Liver (tissue), 9 donors: ENCODE results near the gene FAM13A. TPM values are rescaled to one million over a fixed set of nuclear protein-coding genes. Genes with fewer than 3 reads are reported as not detected.

Experiments
- DNase-seq: peaks from one replicate; pipeline ENCODE4 v3.0.0-alpha.2; 2017; ENCODE audit warnings: low spot score
- H3K27ac ChIP-seq, 2 donors: one replicate each; pipeline ENCODE4 v1.7.0; 2013; ENCODE audit warnings: inconsistent platforms in 2 of 2, low read length in 2 of 2, control low read depth in 1 of 2, low read depth in 1 of 2, mild to moderate bottlenecking in 1 of 2
- H3K27me3 ChIP-seq, 4 donors: one replicate each; pipeline versions ENCODE4 v1.6.1 to v1.7.0; 2013; ENCODE audit warnings: low read length in 3 of 4, inconsistent platforms in 1 of 4, mild to moderate bottlenecking in 1 of 4, moderate library complexity in 1 of 4; ENCODE audit not compliant: control insufficient read depth in 4 of 4, insufficient read depth in 4 of 4
- H3K36me3 ChIP-seq, 4 donors: one replicate each; pipeline versions ENCODE4 v1.6.1 to v1.7.0; 2013; ENCODE audit warnings: low read length in 3 of 4, mild to moderate bottlenecking in 3 of 4, low read depth in 1 of 4, moderate library complexity in 1 of 4; ENCODE audit not compliant: control insufficient read depth in 4 of 4, insufficient read depth in 3 of 4
- H3K4me1 ChIP-seq, 4 donors: one replicate each; pipeline versions ENCODE4 v1.6.1 to v1.7.0; 2013; ENCODE audit warnings: low read length in 3 of 4, mild to moderate bottlenecking in 3 of 4, moderate library complexity in 1 of 4; ENCODE audit not compliant: control insufficient read depth in 4 of 4, insufficient read depth in 4 of 4
- H3K4me3 ChIP-seq, 3 donors: one replicate each; pipeline versions ENCODE4 v1.6.1 to v1.7.0; 2013; ENCODE audit warnings: low read length in 3 of 3, control low read depth in 1 of 3, low read depth in 1 of 3, mild to moderate bottlenecking in 1 of 3
- H3K9ac ChIP-seq, 2 donors: one replicate each; pipeline ENCODE4 v1.7.0; 2013; ENCODE audit warnings: low read length in 2 of 2, mild to moderate bottlenecking in 2 of 2, moderate library complexity in 2 of 2, control low read depth in 1 of 2, low read depth in 1 of 2
- H3K9me3 ChIP-seq, 4 donors: one replicate each; pipeline versions ENCODE4 v1.6.1 to v1.7.0; 2013; ENCODE audit warnings: low read length in 3 of 4; ENCODE audit not compliant: control insufficient read depth in 4 of 4
- EGR1 ChIP-seq, 2 donors: IDR thresholded peaks; 2 replicates each; pipeline ENCODE4 v1.6.1; 2016 to 2018; ENCODE audit warnings: antibody characterized with exemption in 2 of 2, low read depth in 2 of 2
- FOXA1 ChIP-seq: IDR thresholded peaks from 2 replicates; pipeline ENCODE4 v1.6.1; 2016; ENCODE audit warnings: antibody characterized with exemption
- FOXA2 ChIP-seq: IDR thresholded peaks from 2 replicates; pipeline ENCODE4 v1.6.1; 2016; ENCODE audit warnings: antibody characterized with exemption
- GABPA ChIP-seq, 2 donors: IDR thresholded peaks in 1 of 2; conservative IDR thresholded peaks in 1 of 2; 2 replicates each; pipeline ENCODE4 v1.6.1; 2016; ENCODE audit warnings: antibody characterized with exemption in 2 of 2, mild to moderate bottlenecking in 1 of 2, moderate library complexity in 1 of 2
- HNF4A ChIP-seq, 2 donors: conservative IDR thresholded peaks; 2 replicates each; pipeline ENCODE4 v1.6.1; 2016; ENCODE audit warnings: antibody characterized with exemption in 2 of 2, mild to moderate bottlenecking in 2 of 2
- HNF4G ChIP-seq: IDR thresholded peaks from 2 replicates; pipeline ENCODE4 v1.6.1; 2016; ENCODE audit warnings: antibody characterized with exemption
- JUND ChIP-seq, 2 donors: IDR thresholded peaks; 2 replicates each; pipeline ENCODE4 v1.6.1; 2016; ENCODE audit warnings: antibody characterized with exemption in 2 of 2
- NR2F2 ChIP-seq: IDR thresholded peaks from 2 replicates; pipeline ENCODE4 v1.6.1; 2016; ENCODE audit warnings: antibody characterized with exemption
- RAD21 ChIP-seq, 2 donors: IDR thresholded peaks; 2 replicates each; pipeline ENCODE4 v1.6.1; 2016; ENCODE audit warnings: antibody characterized with exemption in 2 of 2, mild to moderate bottlenecking in 2 of 2
- RXRA ChIP-seq, 2 donors: IDR thresholded peaks; 2 replicates each; pipeline ENCODE4 v1.6.1; 2017 to 2018; ENCODE audit warnings: antibody characterized with exemption in 2 of 2, mild to moderate bottlenecking in 1 of 2
- SP1 ChIP-seq: IDR thresholded peaks from 2 replicates; pipeline ENCODE4 v1.6.1; 2018; ENCODE audit warnings: antibody characterized with exemption, mild to moderate bottlenecking
- TAF1 ChIP-seq: conservative IDR thresholded peaks from 2 replicates; pipeline ENCODE4 v1.6.1; 2016; ENCODE audit warnings: antibody characterized with exemption, mild to moderate bottlenecking
- YY1 ChIP-seq: IDR thresholded peaks from 2 replicates; pipeline ENCODE4 v1.6.1; 2016; ENCODE audit warnings: antibody characterized with exemption, mild to moderate bottlenecking
- ZBTB33 ChIP-seq: IDR thresholded peaks from 2 replicates; pipeline ENCODE4 v1.6.1; 2016; ENCODE audit warnings: antibody characterized with exemption
- WGBS: extraction: QIAGEN DNeasy Blood & Tissue Kit; methylation state at CpG from one replicate; pipeline ENCODE4 v1.1.7; 2013; 5-methylcytosine and 5-hydroxymethylcytosine counted together
- polyA plus RNA-seq, 2 donors: library from polyadenylated mRNA; stranded (reverse) in 1 of 2; unstranded in 1 of 2; fragments of 200-250 nt in 1 of 2; fragments of >200 nt in 1 of 2; fragmentation: Nextera tagmentation in 1 of 2; extraction: Ambion mirVana in 1 of 2; gene quantifications; one replicate each; pipeline versions ENCODE4 v1.2.1 to v1.2.3, GENCODE V29; 2013 to 2015
- total RNA-seq, 2 donors: library from RNA; depleted of rRNA; stranded (reverse); fragments of >200 nt; gene quantifications; one replicate each; pipeline ENCODE4 v1.2.3, GENCODE V29; 2014
- TF ChIP-seq, protein P1 (sequence below): IDR thresholded peaks from 2 replicates; pipeline ENCODE4 v1.6.1; 2016; ENCODE audit warnings: antibody characterized with exemption, mild to moderate bottlenecking
- TF ChIP-seq, protein P2 (sequence below): IDR thresholded peaks from 2 replicates; pipeline ENCODE4 v1.6.1; 2016; ENCODE audit warnings: antibody characterized with exemption
- TF ChIP-seq, protein P3 (sequence below): IDR thresholded peaks from 2 replicates; pipeline ENCODE4 v1.6.1; 2016; ENCODE audit warnings: antibody characterized with exemption
- TF ChIP-seq, protein P4 (sequence below): fragments of 150-350 bp; IDR thresholded peaks from 2 replicates; pipeline ENCODE4 v1.5.1; 2017; ENCODE audit warnings: improper control_type of control experiment, low read depth, low read length; ENCODE audit not compliant: missing input control
- donor health status: healthy.
- donor health status: healthy.
- donor health status: healthy.
- donor health status: healthy.
- donor health status: healthy.

The FAM13A gene
- total and polyA plus RNA-seq, 4 donors = 14.9 to 52.9 (median 27.6) TPM

DNA sequence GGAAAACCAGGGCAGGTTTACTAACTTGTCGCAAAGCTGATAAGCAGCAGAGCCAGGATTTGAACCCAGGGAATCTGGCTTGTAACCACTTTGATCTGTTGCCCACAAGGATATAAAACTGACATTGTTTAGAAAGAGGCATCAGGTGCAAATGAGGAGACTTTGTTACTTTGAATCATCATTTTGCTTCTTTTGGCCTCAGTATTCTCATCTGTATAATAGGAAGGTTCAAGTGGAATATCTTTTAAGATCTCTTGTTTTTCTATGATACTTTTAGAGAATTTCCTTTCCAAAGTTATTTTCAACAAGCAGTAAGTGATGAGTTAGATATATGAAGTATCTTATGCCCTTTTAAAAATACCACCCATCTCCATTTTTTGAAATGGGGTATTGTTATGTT, 301.5 kb downstream of the FAM13A start:
- Histone ChIP-seq H3K4me1 (peaks cover 2 to 62% (median 46%) of the 10 kb centered on the region in 4 donors), H3K4me3 (peak overlapping the region in 1 of 3 donors; percentile 13), H3K9ac (peak overlapping the region in 1 of 2 donors; percentile 77), H3K27me3 (no peaks in the 10 kb centered on the region), H3K9me3 (no peaks in the 10 kb centered on the region), H3K27ac (peak overlapping the region; percentile 71 to 86), H3K36me3 (no peaks in the 10 kb centered on the region)
- no peak for DNase-seq
- TF ChIP-seq NR2F2 = no peak
- TF ChIP-seq SP1 = no peak
- no peak for TF ChIP-seq TAF1
- TF ChIP-seq, protein P1, sequence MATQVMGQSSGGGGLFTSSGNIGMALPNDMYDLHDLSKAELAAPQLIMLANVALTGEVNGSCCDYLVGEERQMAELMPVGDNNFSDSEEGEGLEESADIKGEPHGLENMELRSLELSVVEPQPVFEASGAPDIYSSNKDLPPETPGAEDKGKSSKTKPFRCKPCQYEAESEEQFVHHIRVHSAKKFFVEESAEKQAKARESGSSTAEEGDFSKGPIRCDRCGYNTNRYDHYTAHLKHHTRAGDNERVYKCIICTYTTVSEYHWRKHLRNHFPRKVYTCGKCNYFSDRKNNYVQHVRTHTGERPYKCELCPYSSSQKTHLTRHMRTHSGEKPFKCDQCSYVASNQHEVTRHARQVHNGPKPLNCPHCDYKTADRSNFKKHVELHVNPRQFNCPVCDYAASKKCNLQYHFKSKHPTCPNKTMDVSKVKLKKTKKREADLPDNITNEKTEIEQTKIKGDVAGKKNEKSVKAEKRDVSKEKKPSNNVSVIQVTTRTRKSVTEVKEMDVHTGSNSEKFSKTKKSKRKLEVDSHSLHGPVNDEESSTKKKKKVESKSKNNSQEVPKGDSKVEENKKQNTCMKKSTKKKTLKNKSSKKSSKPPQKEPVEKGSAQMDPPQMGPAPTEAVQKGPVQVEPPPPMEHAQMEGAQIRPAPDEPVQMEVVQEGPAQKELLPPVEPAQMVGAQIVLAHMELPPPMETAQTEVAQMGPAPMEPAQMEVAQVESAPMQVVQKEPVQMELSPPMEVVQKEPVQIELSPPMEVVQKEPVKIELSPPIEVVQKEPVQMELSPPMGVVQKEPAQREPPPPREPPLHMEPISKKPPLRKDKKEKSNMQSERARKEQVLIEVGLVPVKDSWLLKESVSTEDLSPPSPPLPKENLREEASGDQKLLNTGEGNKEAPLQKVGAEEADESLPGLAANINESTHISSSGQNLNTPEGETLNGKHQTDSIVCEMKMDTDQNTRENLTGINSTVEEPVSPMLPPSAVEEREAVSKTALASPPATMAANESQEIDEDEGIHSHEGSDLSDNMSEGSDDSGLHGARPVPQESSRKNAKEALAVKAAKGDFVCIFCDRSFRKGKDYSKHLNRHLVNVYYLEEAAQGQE = no peak
- no peak for TF ChIP-seq FOXA2
- no peak for TF ChIP-seq HNF4A (conservative IDR thresholded peaks at IDR 0.05)
- TF ChIP-seq, protein P2, sequence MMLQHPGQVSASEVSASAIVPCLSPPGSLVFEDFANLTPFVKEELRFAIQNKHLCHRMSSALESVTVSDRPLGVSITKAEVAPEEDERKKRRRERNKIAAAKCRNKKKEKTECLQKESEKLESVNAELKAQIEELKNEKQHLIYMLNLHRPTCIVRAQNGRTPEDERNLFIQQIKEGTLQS = no peak
- TF ChIP-seq, protein P3, sequence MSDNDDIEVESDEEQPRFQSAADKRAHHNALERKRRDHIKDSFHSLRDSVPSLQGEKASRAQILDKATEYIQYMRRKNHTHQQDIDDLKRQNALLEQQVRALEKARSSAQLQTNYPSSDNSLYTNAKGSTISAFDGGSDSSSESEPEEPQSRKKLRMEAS = no peak
- TF ChIP-seq GABPA (IDR thresholded peaks at IDR 0.05 in 1 of 2, conservative IDR thresholded peaks at IDR 0.05 in 1 of 2) = no peak
- TF ChIP-seq YY1 = no peak
- no peak for TF ChIP-seq FOXA1
- TF ChIP-seq RAD21 (IDR thresholded peaks at IDR 0.05) = no peak
- no peak for TF ChIP-seq HNF4G
- TF ChIP-seq EGR1 (IDR thresholded peaks at IDR 0.05; ENCODE audit: low read depth in 2 of 2) = no peak
- TF ChIP-seq JUND (IDR thresholded peaks at IDR 0.05) = no peak
- TF ChIP-seq ZBTB33 = no peak
- WGBS = 47% methylated on average over 1 of the region's 1 CpG

- Histone ChIP-seq H3K27me3 (no peaks in the 10 kb centered on the region), H3K27ac (peak overlapping the region; percentile 71 to 86), H3K9me3 (no peaks in the 10 kb centered on the region), H3K9ac (peak overlapping the region in 1 of 2 donors; percentile 77), H3K4me3 (no peak overlapping the region), H3K36me3 (peaks cover 0 to 6% (median under 1%) of the 10 kb centered on the region in 4 donors), H3K4me1 (peaks cover 2 to 62% (median 46%) of the 10 kb centered on the region in 4 donors)
- WGBS = 42% methylated on average over 3 of the region's 3 CpGs
- DNase-seq = no peak
- TF ChIP-seq TAF1 (no peak), EGR1 (IDR thresholded peaks at IDR 0.05; ENCODE audit: low read depth in 2 of 2) (no peak), JUND (IDR thresholded peaks at IDR 0.05) (no peak), FOXA1 (no peak), RAD21 (IDR thresholded peaks at IDR 0.05) (no peak), SP1 (no peak), RXRA (IDR thresholded peaks at IDR 0.05) (no peak), HNF4A (conservative IDR thresholded peaks at IDR 0.05) (no peak), HNF4G (no peak), FOXA2 (no peak), GABPA (IDR thresholded peaks at IDR 0.05 in 1 of 2, conservative IDR thresholded peaks at IDR 0.05 in 1 of 2) (no peak), NR2F2 (no peak)
- TF ChIP-seq, protein P1 = no peak
- TF ChIP-seq, protein P4, sequence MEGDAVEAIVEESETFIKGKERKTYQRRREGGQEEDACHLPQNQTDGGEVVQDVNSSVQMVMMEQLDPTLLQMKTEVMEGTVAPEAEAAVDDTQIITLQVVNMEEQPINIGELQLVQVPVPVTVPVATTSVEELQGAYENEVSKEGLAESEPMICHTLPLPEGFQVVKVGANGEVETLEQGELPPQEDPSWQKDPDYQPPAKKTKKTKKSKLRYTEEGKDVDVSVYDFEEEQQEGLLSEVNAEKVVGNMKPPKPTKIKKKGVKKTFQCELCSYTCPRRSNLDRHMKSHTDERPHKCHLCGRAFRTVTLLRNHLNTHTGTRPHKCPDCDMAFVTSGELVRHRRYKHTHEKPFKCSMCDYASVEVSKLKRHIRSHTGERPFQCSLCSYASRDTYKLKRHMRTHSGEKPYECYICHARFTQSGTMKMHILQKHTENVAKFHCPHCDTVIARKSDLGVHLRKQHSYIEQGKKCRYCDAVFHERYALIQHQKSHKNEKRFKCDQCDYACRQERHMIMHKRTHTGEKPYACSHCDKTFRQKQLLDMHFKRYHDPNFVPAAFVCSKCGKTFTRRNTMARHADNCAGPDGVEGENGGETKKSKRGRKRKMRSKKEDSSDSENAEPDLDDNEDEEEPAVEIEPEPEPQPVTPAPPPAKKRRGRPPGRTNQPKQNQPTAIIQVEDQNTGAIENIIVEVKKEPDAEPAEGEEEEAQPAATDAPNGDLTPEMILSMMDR = no peak
- TF ChIP-seq, protein P3 = no peak
- TF ChIP-seq, protein P2 = no peak
Measured at GRCh38 chr4:88754796-88755195, 302.2 kb downstream of the FAM13A start.
